GM12865 (cell line): Measurements from ENCODE around the gene FLYWCH2.
"Not testable (repeated sequence)": the region's sequence is repeated elsewhere in the genome, so short reads cannot be mapped to it uniquely, and the experiment has no call there.

Experiments
- DNase-seq: peaks from one replicate; pipeline ENCODE4 v3.0.0; 2010; ENCODE audit warnings: low read depth
- H3K4me3 ChIP-seq: 2 replicates; pipeline ENCODE4 v1.5.1; 2011; ENCODE audit warnings: mild to moderate bottlenecking, low read depth, low read length, control low read depth
- CTCF ChIP-seq: IDR thresholded peaks from 2 replicates; pipeline ENCODE4 v1.5.1; 2011; ENCODE audit warnings: low read length, control low read depth, low read depth, inconsistent platforms; ENCODE audit not compliant: insufficient read depth; ENCODE audit errors: missing control alignments

The FLYWCH2 gene

GRCh38 chr16:2936436-2937011, 53.5 kb downstream of the FLYWCH2 start:
- no peak for TF ChIP-seq CTCF
- no peak for DNase-seq
- H3K4me3 ChIP-seq = no peak overlapping the region

GRCh38 chr16:2937170-2937569, 54.2 kb downstream of the FLYWCH2 start:
- H3K4me3 ChIP-seq = no peak overlapping the region
- no peak for DNase-seq
- no peak for TF ChIP-seq CTCF

- DNase-seq = no peak
- TF ChIP-seq CTCF = no peak
- no peak overlapping the region for H3K4me3 ChIP-seq
Observed at GRCh38 chr16:2938206-2938605, 55.2 kb downstream of the FLYWCH2 start.

- H3K4me3 ChIP-seq = no peak overlapping the region
- DNase-seq = no peak
- no peak for TF ChIP-seq CTCF
Observed at GRCh38 chr16:2939968-2940367, 57.0 kb downstream of the FLYWCH2 start.

GRCh38 chr16:2942045-2942444, 59.0 kb downstream of the FLYWCH2 start:
- no peak for DNase-seq
- H3K4me3 ChIP-seq = no peak overlapping the region
- TF ChIP-seq CTCF = no peak

GRCh38 chr16:2943716-2944115, 60.7 kb downstream of the FLYWCH2 start:
- DNase-seq = not testable (repeated sequence)

GRCh38 chr16:2946649-2947048, 63.6 kb downstream of the FLYWCH2 start:
- DNase-seq = no peak
- H3K4me3 ChIP-seq = no peak overlapping the region
- no peak for TF ChIP-seq CTCF

More at GRCh38 chr16:2943716-2944115, 60.7 kb downstream of the FLYWCH2 start:
- not testable (repeated sequence) for H3K4me3 ChIP-seq
